HepG2 (cell line): ENCODE results near the gene EFNA4. TPM values are rescaled to one million over a fixed set of nuclear protein-coding genes. Genes with fewer than 3 reads are reported as not detected.

Source experiments
- DZIP1 ChIP-seq: sonication (generic); formaldehyde crosslinking; IDR thresholded peaks from 2 replicates; pipeline ENCODE4 v1.5.0; 2020; ENCODE audit warnings: mild to moderate bottlenecking, missing genetic modification reagents
- FOXK1 ChIP-seq: sonication (generic); formaldehyde crosslinking; IDR thresholded peaks from 2 replicates; pipeline ENCODE4 v1.4.0; 2020; ENCODE audit warnings: low read depth, missing genetic modification reagents, borderline replicate concordance
- HNF1B ChIP-seq: sonication (generic); formaldehyde crosslinking; IDR thresholded peaks from 2 replicates; pipeline ENCODE4 v1.5.1; 2020; ENCODE audit warnings: mild to moderate bottlenecking, moderate library complexity, missing genetic modification reagents
- KDM2A ChIP-seq: sonication (generic); formaldehyde crosslinking; IDR thresholded peaks from 2 replicates; pipeline ENCODE4 v1.4.0; 2020; ENCODE audit warnings: low read depth, missing genetic modification reagents, borderline replicate concordance
- LBX2 ChIP-seq: sonication (generic); formaldehyde crosslinking; IDR thresholded peaks from 2 replicates; pipeline ENCODE4 v1.5.0; 2020; ENCODE audit warnings: missing genetic modification reagents, mild to moderate bottlenecking, borderline replicate concordance
- MTA1 ChIP-seq: sonication (generic); formaldehyde crosslinking; IDR thresholded peaks from 2 replicates; pipeline ENCODE4 v1.4.0; 2020; ENCODE audit warnings: missing genetic modification reagents, mild to moderate bottlenecking, borderline replicate concordance
- SAP130 ChIP-seq: IDR thresholded peaks from 2 replicates; pipeline ENCODE4 v1.6.1; 2016; ENCODE audit warnings: low read depth
- SRSF9 ChIP-seq: fragments of 200-400 bp; formaldehyde crosslinking; IDR thresholded peaks from 2 replicates; pipeline ENCODE4 v1.6.1; 2018; ENCODE audit warnings: borderline replicate concordance, mild to moderate bottlenecking, low read depth, low read length; ENCODE audit not compliant: insufficient read depth, poor library complexity, severe bottlenecking
- TFDP2 ChIP-seq: sonication (generic); formaldehyde crosslinking; IDR thresholded peaks from 2 replicates; pipeline ENCODE4 v1.4.0; 2020; ENCODE audit warnings: missing genetic modification reagents
- ZNF121 ChIP-seq: sonication (generic); formaldehyde crosslinking; IDR thresholded peaks from 2 replicates; pipeline ENCODE4 v1.5.0; 2020; ENCODE audit warnings: mild to moderate bottlenecking, missing genetic modification reagents
- ZNF136 ChIP-seq: sonication (generic); formaldehyde crosslinking; IDR thresholded peaks from 2 replicates; pipeline ENCODE4 v1.8.1; 2022; ENCODE audit warnings: low read depth, mild to moderate bottlenecking, moderate library complexity, missing genetic modification reagents
- ZNF280D ChIP-seq: sonication (generic); formaldehyde crosslinking; IDR thresholded peaks from 2 replicates; pipeline ENCODE4 v1.5.1; 2020; ENCODE audit warnings: mild to moderate bottlenecking, missing genetic modification reagents
- ZNF670 ChIP-seq: sonication (generic); formaldehyde crosslinking; IDR thresholded peaks from 2 replicates; pipeline ENCODE4 v1.8.0; 2022; ENCODE audit warnings: mild to moderate bottlenecking, missing genetic modification reagents, borderline replicate concordance
- ZSCAN31 ChIP-seq: sonication (generic); formaldehyde crosslinking; IDR thresholded peaks from 2 replicates; pipeline ENCODE4 v1.5.0; 2020; ENCODE audit warnings: low read depth, mild to moderate bottlenecking, missing genetic modification reagents
- polyA plus RNA-seq, 8 experiments: library from polyadenylated mRNA; depleted of rRNA in 3 of 8; stranded (reverse) in 7 of 8; unstranded in 1 of 8; fragments of >200 nt; fragmentation: Illumina TruSeq in 4 of 8; extraction: Trizol in 4 of 8; gene quantifications; 2 replicates each; pipeline versions ENCODE4 v1.2.1 to v1.2.3, GENCODE V29; 2011 to 2016; ENCODE audit warnings: low read depth in 4 of 8, missing spikeins in 1 of 8, mixed read lengths in 1 of 8; ENCODE audit not compliant: insufficient read depth in 1 of 8
- total RNA-seq, 5 experiments: library from RNA; depleted of rRNA; stranded (reverse); fragments of >200 nt; fragmentation: Illumina TruSeq; extraction: Trizol; gene quantifications; 2 replicates each; pipeline ENCODE4 v1.2.3, GENCODE V29; 2016; ENCODE audit warnings: low read depth in 1 of 5

The EFNA4 gene
- total and polyA plus RNA-seq, 2 of the 13 experiments (the other 11 are each of a cell fraction or from before 2014, with no cell fraction given), result 12.0 to 17.2 TPM

GRCh38 chr1:155091071-155092051 is 27.8 kb downstream of the EFNA4 start (continued):
- TF ChIP-seq ZNF280D, result peak; percentile 90; the same call in 1 of the 2 replicates
- TF ChIP-seq ZNF121 (CRISPR knock-in tag), result no peak
- no peak for TF ChIP-seq ZNF136 (CRISPR knock-in tag)
- TF ChIP-seq SRSF9, result no peak
- 0 out of 2 replicates have a peak, but pooled peaks have one; percentile 23 for TF ChIP-seq DZIP1
- TF ChIP-seq TFDP2 (CRISPR knock-in tag), result peak; percentile 50; the same call in 1 of the 2 replicates
- TF ChIP-seq ZNF670, result 0 out of 2 replicates have a peak, but pooled peaks have one; percentile 50
- peak; percentile 91 for TF ChIP-seq SAP130
- TF ChIP-seq FOXK1 (CRISPR knock-in tag), result peak; percentile 89
- TF ChIP-seq KDM2A (CRISPR knock-in tag), result peak; percentile 84
- peak; percentile 49; the same call in 1 of the 2 replicates for TF ChIP-seq LBX2
- peak; percentile 96 for TF ChIP-seq MTA1 (CRISPR knock-in tag)
- TF ChIP-seq HNF1B (CRISPR knock-in tag), result peak; percentile 91
- TF ChIP-seq ZSCAN31 (CRISPR knock-in tag), result peak; percentile 84
